ENCODE measurements around the gene CACNA1E.

CACNA1E gene

GRCh38 chr1:181778640-181779260 is 295.4 kb downstream of the CACNA1E start:
- DNase-seq: no peak

- DNase-seq: no peak
Measured at GRCh38 chr1:181779343-181779742, 296.0 kb downstream of the CACNA1E start.

DNA sequence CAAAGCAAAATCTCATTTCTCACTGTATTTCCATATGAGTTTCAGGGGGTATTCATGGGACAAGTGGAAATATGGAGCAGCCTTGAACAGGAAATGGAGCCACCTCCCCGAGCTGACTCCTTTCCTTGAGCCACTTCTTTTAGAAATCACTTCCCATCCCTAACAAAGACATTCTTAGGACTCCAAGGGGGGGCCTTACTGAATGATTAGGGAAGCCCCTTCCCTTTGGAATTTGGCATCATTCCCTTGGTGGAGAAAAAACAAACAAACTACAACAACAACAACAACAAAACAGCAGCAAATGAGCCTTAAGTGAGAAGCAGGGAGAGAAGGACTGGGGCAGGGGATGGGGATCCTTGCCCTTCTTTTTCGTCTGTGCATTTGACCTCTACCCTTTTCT is 299.9 kb downstream of the CACNA1E start:
- DNase-seq: no peak

GRCh38 chr1:181784039-181784683 is 300.8 kb downstream of the CACNA1E start:
- DNase-seq: no peak

GRCh38 chr1:181789395-181789794 is 306.1 kb downstream of the CACNA1E start:
- DNase-seq: no peak

DNA sequence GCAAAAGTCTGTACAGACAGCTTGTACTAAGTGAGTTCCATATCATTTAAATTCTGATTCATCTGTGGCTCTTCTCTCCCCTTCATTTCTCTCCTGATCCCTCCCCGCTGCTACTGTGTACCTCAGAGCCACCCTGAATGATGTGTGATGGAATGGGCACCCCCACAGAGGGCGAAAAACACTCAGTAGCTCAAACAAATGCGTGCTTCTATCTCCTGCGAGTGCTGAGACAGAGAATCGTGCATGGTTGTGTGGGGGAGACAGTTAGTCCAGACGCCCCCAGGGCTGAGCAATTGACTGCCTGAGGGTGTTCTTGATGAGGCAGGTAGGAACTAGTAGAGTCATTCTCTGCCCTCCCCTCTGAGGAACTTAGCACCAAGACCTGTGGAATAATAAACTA is 308.4 kb downstream of the CACNA1E start:
- DNase-seq: no peak

GRCh38 chr1:181793831-181794230 is 310.5 kb downstream of the CACNA1E start:
- DNase-seq: no peak

GRCh38 chr1:181794332-181794731 is 311.0 kb downstream of the CACNA1E start:
- no peak for DNase-seq

DNA sequence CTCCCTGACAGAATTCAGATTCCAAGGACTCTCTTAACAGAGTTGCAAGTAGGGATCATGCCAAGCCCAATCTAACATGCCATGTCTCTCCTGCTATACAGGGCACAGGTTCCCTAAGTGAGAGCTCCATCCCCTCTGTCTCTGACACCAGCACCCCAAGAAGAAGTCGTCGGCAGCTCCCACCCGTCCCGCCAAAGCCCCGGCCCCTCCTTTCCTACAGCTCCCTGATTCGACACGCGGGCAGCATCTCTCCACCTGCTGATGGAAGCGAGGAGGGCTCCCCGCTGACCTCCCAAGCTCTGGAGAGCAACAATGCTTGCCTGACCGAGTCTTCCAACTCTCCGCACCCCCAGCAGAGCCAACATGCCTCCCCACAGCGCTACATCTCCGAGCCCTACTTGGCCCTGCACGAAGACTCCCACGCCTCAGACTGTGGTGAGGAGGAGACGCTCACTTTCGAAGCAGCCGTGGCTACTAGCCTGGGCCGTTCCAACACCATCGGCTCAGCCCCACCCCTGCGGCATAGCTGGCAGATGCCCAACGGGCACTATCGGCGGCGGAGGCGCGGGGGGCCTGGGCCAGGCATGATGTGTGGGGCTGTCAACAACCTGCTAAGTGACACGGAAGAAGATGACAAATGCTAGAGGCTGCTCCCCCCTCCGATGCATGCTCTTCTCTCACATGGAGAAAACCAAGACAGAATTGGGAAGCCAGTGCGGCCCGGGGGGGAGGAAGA is 315.0 kb downstream of the CACNA1E start:
- DNase-seq: no peak

DNA sequence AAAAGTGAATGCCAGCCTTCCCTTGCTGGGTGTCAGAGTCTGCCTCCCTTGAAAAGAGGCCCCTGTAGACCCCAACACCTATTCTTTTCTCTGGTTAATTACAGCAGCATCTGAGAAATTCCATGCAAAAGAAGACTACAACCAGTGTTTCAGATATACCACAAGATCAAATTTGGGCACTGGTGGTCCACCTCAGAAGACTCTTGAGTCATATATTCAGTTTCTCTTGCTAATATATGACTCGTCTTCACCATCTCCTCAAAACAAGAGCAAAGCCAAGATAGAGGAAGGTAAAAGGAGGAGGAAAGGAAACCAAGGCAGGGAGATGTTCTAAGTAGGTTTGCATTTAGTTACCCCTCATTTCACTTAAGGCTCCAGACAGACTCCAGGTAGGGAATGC is 318.3 kb downstream of the CACNA1E start:
- no peak for DNase-seq

DNA sequence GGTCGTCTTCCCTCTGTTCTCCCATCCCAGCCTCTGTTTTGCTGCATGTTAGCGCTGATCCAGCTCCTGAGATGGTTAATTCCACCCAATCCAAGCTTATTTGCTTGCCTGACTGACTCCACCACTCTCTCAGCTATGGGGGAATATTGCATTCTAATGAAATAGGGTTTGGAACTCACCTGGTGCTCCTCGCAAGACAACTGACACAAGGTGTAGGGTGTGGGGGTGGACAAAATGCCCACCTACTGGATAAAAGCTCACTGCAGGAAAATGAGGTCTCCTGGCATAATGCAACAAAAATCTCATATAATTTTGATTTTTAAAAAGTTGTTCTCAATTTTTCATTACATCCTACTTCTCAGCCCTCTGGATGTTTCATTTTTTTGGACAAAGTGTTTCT is 319.1 kb downstream of the CACNA1E start:
- DNase-seq: no peak

- DNase-seq: no peak
Measured at GRCh38 chr1:181803421-181803820, 320.1 kb downstream of the CACNA1E start.

- no peak for DNase-seq
Measured at GRCh38 chr1:181804989-181805388, 321.7 kb downstream of the CACNA1E start.

- no peak for DNase-seq
Measured at GRCh38 chr1:181806746-181807145, 323.4 kb downstream of the CACNA1E start.

- DNase-seq: no peak
Measured at GRCh38 chr1:181807251-181807650, 323.9 kb downstream of the CACNA1E start.

DNA sequence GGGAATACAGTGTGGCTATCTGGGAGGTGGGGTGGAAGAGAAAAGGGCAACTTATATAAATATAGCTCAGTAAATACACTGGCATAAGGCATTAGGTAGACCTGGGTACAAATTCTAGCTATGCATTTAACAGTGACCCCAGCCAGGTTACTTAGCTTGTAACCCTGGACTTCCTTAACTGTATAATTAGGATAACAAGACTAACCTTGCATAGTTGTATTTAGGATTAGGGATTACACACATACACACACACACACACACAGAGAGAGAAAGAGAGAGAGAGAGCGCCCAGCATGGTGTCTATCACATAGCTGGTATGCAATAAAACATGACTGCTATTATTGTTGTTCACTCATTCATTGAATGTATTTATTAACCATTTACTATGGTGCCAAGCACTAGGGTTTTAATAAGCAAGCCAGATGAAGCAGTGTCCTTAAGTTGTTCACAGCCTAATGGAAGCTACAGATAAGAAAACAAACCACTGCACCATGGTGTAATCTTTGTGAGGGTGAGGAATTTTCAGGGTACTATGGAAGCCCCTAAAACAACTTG is 326.8 kb downstream of the CACNA1E start:
- no peak for DNase-seq

- no peak for DNase-seq
Measured at GRCh38 chr1:181812208-181812607, 328.9 kb downstream of the CACNA1E start.

DNA sequence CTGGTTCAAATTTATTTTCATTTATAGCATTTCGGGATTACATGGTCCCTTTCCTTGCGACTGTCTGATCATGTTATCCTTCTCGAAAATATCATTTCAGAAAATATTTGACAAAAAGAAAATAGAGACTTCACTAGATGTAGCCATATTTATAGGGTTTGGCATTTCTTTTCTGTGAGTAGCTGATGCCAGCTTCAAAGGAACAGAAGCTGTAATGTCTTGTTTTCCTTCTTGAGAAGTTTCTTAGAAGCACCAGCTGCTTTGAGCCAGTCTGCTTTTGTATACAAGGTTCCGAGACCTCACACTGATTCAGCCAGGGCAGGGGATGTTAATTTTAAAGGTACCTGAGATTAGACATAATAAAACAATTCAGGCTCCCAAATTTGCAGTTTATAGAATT is 329.9 kb downstream of the CACNA1E start:
- no peak for DNase-seq

DNA sequence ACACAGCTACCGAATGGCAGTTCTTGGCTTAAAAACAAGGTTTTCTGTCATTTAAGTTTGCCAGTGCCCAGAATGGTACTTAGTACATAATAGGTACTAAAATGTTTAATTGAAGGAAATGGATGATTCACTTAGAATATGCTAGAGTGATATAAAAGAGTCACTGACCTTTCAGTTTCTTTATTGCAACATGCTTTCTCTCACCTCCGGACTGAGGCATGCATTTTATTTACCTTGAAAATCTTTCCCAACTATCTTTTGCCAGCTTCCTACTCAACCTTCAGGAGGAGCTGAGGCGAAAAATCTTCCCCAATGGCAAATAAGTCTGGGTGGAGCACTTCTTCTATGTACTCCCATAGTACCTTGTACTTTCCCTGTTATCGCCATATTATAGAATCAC is 333.3 kb downstream of the CACNA1E start:
- DNase-seq: no peak

- no peak for DNase-seq
Measured at GRCh38 chr1:181817091-181817490, 333.8 kb downstream of the CACNA1E start.

GRCh38 chr1:181818459-181818858 is 335.1 kb downstream of the CACNA1E start:
- DNase-seq: no peak

DNA sequence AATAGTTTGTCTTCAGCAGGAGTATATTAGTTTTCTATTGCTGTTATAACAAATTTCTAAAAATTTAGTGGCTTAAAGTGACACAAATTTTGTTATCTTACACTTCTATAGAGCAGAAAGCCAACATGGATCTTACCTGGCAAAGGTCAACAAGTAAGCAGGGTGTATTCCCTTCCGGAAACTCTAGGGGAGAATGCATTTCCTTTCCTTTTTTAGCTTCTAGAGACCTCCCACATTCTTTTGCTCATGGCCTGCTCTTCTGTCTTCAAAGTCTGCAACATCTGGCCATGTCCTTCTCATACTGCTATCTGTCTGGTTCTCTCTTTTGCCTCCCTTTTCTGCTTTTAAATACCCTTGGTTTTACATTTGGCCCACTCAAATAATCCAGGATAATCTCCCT is 335.6 kb downstream of the CACNA1E start:
- DNase-seq: no peak

DNA sequence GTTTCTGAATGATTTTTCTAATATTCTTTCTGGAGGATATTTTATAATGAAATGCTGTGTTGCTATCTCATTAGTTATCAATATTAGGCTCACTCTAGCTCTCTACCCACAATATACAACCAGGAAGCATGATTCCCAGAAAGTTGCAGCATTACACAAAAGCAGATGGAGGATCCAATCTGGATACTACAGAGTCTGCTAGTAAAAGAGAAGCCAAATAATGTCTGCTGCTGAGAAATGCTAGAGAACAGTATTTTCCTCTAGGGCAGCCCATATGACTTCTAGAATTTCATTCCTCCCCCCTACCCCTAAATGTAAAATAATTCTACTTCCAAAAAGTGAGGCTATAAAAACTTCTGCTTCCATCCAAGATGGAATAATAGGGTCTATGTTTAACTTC is 338.4 kb downstream of the CACNA1E start:
- DNase-seq: no peak
